Panc1 (cell line): Measurements from ENCODE around the gene ZNF749.

Source experiments
- POLR2AphosphoS5 ChIP-seq: IDR thresholded peaks from 2 replicates; pipeline ENCODE4 v1.6.1; 2012; ENCODE audit warnings: mild to moderate bottlenecking, low read depth, low read length, moderate library complexity
- TF ChIP-seq, protein P1 (sequence below): fragments of 450-650 bp; IDR thresholded peaks from 2 replicates; pipeline ENCODE4 v1.5.1; 2017; ENCODE audit warnings: mild to moderate bottlenecking
- TF ChIP-seq, protein P2 (sequence below), 2 experiments: IDR thresholded peaks; 2 replicates each; pipeline ENCODE4 v1.6.1; 2011 to 2012; ENCODE audit warnings: low read depth in 2 of 2, control low read depth in 1 of 2, low read length in 1 of 2, mild to moderate bottlenecking in 1 of 2, moderate library complexity in 1 of 2; ENCODE audit not compliant: insufficient read depth in 1 of 2

GRCh38 chr19:57389194-57389729, 45.9 kb upstream of the ZNF749 start:
- TF ChIP-seq, protein P1, sequence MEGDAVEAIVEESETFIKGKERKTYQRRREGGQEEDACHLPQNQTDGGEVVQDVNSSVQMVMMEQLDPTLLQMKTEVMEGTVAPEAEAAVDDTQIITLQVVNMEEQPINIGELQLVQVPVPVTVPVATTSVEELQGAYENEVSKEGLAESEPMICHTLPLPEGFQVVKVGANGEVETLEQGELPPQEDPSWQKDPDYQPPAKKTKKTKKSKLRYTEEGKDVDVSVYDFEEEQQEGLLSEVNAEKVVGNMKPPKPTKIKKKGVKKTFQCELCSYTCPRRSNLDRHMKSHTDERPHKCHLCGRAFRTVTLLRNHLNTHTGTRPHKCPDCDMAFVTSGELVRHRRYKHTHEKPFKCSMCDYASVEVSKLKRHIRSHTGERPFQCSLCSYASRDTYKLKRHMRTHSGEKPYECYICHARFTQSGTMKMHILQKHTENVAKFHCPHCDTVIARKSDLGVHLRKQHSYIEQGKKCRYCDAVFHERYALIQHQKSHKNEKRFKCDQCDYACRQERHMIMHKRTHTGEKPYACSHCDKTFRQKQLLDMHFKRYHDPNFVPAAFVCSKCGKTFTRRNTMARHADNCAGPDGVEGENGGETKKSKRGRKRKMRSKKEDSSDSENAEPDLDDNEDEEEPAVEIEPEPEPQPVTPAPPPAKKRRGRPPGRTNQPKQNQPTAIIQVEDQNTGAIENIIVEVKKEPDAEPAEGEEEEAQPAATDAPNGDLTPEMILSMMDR, result no peak
- TF ChIP-seq POLR2AphosphoS5, result no peak
- TF ChIP-seq, protein P2, sequence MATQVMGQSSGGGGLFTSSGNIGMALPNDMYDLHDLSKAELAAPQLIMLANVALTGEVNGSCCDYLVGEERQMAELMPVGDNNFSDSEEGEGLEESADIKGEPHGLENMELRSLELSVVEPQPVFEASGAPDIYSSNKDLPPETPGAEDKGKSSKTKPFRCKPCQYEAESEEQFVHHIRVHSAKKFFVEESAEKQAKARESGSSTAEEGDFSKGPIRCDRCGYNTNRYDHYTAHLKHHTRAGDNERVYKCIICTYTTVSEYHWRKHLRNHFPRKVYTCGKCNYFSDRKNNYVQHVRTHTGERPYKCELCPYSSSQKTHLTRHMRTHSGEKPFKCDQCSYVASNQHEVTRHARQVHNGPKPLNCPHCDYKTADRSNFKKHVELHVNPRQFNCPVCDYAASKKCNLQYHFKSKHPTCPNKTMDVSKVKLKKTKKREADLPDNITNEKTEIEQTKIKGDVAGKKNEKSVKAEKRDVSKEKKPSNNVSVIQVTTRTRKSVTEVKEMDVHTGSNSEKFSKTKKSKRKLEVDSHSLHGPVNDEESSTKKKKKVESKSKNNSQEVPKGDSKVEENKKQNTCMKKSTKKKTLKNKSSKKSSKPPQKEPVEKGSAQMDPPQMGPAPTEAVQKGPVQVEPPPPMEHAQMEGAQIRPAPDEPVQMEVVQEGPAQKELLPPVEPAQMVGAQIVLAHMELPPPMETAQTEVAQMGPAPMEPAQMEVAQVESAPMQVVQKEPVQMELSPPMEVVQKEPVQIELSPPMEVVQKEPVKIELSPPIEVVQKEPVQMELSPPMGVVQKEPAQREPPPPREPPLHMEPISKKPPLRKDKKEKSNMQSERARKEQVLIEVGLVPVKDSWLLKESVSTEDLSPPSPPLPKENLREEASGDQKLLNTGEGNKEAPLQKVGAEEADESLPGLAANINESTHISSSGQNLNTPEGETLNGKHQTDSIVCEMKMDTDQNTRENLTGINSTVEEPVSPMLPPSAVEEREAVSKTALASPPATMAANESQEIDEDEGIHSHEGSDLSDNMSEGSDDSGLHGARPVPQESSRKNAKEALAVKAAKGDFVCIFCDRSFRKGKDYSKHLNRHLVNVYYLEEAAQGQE (IDR thresholded peaks at IDR 0.05; ENCODE audit: insufficient read depth in 1 of 2, low read depth in 2 of 2, low read length in 1 of 2), result no peak
